ENCODE measurements around the gene SERPINE2.

SERPINE2 gene

DNA sequence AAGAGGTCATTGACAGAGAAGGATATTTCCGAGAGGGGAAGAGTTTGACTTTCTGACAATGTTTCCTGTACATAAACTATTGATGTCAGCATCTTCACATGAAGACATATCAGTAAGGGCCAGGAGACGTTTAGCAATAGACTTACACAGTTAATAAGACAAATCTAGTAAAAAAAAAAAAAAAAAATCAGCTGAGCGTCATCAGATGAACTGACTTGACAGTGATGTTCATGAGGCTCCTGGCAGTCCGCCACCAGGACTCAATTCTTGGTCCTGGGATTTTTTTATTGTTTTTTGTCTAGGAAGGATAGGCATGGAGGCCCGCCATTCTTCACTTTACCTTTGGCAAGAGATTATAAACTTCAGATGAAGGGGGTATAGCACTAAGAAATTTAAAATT, 67.4 kb downstream of the SERPINE2 start:
- DNase-seq = no peak

DNA sequence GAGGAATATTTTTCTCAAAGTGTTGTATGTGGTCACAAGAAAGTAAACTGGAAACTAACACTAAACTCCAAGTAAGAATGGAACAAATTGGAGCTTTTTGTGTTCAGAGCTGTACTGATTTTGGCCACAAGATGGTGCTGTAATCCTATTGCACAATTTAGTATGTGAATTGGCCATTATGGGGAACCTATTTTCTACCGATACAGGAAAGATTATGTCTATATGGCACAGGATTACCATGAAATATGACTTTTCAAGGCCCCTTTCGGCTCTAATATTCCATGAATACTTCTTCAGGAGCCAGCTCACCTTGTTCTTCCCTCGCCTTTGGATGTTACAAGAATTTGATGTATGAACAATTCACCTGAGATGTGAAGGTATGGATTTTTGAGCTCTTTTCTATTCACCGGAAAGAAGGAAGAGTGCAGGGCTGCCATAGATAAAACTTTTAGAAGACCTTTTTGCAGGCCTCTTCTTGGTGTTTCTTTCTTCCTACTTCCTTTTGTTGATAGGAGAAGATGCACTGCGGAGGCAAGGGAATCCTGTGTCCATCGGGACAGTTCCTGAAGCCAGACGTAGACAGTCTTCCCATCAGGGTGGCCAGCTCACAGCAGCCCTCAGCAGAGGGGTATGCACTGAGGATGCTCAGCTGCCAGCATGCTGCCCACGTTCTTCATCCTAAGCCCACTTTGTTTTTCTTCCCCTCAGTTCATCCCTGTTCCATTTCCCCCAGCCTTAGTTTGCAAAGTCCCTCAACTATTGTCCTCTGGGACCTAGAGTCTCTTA, 68.5 kb downstream of the SERPINE2 start:
- DNase-seq = peak; percentile 69

DNA sequence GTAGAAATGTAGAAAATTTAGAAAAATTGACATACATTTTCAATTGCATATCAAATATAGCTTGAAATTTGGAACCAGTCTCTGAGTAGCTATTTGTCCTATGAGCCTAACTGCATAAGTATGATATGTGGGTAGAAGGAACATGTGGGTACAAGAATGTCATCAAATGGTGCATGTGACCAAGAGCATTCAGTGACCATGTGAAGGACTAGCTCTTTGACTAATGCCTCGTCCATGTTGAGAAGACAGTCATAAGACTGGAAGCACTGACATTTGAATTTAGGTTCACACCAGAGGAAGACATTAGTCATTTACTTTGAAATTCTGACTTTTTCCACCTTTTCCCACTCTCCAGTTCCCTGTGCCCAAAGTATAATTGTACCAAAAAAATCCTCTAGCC, 69.2 kb downstream of the SERPINE2 start:
- no peak for DNase-seq

DNA sequence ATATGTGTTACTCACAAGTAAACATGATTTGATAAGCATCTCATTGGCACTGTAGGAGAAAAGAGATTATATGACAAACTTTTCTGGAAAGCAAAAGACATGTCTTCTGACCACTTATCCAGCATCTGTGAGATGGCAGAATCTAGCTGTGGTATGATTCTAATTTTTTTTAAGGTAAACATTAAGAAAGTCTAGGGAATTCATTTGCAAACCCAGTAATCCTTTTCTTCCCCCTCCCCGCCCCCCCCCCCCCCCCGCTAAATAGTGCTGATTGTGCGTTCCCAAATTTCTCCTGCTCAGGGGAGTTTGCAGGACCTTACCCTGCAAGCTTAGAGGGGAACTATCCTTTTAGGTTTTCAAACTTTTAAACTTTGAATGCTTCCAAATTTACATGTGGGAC, 69.8 kb downstream of the SERPINE2 start:
- no peak for DNase-seq

DNA sequence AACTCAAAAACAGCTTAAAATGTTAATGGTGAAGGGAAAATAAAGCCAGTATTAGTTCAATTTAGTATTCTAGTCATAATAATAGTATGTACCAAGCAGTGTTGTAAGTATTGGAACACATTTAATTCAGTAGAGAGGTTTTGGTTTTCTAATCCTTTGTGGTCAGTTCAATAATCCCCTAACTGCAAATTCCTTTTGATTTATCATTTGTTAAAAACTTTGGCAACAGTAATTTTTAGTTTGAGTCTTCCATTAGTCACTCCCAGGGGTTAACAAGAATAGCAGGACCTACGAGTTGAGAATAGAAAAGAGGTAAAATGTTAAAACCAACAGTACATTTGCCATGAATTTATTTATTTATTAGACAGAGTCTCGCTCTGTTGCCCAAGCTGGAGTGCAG, 71.1 kb downstream of the SERPINE2 start:
- DNase-seq = no peak

DNA sequence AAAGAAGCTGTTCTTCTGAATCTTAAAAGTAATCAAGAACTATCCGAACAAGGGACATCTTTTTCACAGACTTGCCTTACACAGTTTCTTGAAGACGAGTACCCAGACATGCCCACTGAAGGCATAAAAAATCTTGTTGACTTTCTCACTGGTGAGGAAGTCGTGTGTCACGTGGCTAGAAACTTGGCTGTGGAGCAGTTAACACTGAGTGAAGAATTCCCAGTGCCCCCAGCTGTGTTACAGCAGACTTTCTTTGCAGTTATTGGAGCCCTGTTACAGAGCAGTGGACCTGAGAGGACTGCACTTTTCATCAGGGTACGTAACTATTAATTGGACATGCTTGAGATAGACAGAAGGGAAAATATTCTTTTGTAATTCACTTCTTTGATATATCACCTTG, 79.4 kb downstream of the SERPINE2 start:
- DNase-seq = no peak

DNA sequence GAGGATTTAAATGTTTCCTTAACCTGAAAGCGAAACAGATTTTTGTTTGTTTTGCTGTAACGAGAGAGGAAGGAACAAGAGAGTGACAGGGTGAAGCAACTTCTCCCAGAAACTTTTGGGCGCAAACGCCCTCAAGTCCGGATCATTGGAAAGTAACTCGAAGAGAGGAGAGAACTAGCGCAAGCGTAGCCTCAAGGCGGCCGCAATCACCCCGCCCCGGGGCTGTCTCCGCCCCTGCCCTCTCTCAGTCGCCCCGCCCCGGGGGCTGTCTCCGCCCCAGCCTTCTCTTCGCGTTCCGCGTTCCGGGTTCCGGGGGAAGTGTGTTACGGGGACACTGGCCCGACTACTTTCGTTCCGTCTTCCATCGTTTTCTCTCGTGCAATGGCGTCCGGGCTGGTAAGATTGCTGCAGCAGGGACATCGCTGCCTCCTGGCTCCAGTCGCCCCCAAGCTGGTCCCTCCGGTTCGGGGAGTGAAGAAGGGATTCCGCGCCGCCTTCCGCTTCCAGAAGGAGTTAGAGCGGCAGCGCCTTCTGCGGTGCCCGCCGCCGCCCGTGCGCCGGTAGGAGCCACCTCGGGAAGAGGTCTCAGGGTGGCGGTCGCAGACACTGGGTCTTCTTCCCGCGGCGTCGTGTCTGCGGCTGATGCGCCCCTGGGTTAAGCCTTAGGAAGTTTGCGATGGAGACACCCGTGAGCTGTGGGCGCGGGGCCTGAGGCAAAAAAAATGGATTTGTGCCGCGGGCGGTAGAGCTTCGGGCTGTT, 81.8 kb downstream of the SERPINE2 start, which contains the start of gene MRPL44:
Gene MRPL44 (plus strand): TSS at position 372 of the 760 bp plus-strand sequence. CDS start 10 bp downstream, at position 382.
- DNase-seq = peak; percentile 97

DNA sequence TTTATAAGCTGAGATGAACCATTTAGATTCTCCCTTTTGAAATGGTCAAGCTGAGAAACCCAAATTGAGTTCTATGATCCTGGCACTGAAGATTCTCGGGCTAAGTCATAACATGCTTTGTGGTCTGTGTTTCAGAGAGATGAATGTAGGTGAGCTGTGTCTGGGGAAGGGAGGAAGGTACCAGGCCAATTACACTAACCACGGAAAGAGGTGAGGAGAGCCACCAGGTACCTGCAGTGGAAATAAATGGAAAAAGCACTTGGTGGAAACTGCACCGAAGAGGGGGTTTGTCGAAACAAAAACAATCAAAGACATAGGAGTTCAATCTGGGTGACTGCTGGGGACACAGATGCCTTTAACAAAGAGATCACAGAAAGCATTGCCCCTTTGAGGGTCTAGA, 82.8 kb downstream of the SERPINE2 start:
- peak; percentile 59 for DNase-seq

DNA sequence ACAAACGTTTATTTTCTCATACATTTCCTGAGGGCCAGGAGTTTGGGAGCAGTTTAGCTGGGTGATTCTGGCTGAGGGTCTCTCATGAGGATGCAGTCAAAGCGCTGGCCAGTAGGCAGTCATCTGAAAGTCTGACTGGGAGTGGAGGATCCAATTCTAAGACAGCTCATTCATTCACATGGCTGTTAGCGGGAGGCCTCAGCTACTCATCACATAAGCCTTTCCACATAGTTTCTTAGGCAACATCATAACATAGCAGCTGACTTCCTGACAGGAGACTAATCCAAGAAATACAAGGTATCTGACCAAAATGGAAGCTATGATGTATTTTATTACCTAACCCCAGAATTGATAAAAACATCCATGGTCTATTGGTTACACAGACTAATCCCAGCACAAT, 84.7 kb downstream of the SERPINE2 start:
- no peak for DNase-seq

DNA sequence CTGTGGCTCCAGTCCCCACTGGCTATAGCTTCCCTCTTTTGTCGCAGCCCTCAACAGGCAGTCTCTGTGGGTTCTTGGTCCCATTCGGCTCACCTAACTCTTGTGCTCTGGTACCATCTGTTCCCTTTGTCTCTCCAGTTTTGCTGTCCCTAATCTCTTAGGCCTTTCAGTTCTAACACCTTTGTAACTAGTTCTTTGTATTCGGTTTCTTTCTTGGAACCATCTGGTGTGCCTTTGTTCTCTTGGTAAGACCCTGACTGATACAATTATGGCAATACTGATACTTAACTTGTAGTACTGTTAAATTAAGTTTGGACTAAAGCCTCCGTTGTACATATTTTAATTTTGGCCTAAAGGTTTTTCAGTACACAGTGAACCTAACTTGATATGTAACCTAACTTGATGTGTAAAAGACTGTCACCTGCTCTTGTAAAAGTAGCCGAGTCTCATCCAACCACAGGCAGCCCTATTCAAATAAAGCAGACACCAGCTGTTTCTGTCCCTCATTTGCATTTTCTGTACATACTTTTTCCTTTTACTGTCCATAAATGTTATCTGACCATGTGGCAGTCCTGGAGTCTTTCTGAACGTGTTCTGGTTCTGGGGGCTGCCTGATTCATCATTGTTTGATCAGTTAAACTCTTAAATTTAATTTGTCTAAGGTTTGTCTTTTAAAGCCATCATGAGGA, 86.7 kb downstream of the SERPINE2 start:
- DNase-seq = no peak

DNA sequence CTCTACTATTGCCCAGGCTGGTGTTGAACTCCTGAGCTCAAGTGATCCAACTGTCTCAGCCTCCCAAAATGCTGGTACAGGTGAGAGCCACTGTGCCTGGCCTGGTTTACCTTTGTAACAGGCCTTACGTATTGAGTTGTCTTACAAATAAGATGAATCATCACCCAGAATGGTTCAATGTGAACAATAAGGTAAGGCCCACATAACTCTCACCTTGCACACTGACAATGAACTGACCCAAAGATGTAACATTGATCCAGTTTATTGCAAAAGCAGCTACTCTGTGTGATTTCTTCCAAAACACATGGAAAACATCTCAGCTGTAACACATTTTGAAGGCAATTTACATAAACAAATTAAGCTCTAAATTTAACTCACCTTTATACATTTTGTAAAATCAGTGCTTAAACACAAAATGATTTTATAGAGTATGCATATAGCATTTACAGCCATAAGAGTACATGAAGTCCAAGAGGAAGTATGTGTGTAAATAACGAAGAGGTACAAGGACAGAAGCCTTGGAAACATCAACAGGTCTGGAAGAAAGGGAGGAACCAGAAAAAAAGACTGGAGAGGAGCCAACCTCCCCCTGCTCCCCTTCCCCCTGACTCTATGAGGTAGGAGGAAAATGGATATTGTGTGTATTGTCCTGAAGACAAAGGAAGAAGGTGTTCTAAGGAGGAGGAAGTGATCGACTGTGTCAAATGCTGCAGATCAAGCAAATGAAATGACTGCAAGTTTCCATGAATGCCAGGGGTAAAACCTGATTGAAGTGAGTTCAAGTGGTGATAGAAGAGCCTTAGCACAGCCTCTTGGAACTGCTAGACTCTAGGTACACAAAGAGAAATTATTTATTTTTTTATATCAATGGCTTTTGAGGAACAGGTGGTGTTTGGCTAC, 88.4 kb downstream of the SERPINE2 start:
- no peak for DNase-seq

DNA sequence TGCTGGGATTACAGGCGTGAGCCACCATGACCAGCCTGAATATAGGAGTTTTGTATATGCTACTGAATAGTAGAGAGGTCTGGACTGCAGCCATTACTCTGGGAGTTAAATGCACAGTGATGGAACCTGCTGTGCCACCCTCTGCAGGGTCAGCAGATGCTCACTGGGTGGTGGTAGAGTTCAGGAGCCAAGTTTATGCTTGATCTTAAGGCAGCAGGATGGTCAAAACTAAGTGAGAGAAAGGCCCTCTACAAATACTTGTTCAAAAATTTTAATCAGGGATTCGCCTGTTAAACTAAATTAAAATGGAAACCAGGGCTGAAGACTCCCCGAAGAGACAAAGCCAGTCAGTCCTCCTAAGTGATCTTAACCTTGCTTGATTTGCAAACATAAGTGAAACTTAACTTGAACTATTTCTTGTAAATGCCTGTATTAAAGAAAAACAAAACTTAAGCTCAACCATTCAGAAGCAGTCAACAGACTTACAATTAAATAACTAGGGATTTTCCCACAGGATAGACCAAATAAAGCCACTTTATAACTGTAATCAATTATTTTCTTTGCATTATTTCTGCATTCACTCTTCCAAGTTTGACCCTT, 89.7 kb downstream of the SERPINE2 start:
- DNase-seq = no peak

DNA sequence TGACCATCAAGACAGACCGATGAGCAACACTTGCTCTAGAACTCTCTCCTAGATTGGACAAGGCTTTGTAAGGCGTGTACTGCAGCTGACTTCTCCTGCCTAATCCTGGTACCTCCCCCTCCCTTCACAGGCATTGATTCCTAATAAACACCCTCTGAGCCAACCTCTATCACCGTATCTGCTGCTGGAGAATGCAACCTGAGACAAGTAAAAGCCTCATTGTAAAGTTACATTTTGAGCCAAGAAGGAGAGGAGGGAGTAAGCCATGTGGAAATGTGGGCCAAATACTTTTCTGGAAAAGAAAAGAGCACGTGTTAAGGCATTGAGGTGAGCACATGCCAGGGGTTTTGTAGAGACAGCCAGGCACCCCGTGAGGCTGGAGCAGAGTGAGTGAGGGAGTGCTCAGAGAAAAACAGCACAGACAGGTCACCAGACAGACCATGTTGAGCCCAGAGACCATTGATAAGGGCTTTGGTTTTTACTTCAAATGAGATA, 91.3 kb downstream of the SERPINE2 start:
- DNase-seq = no peak

DNA sequence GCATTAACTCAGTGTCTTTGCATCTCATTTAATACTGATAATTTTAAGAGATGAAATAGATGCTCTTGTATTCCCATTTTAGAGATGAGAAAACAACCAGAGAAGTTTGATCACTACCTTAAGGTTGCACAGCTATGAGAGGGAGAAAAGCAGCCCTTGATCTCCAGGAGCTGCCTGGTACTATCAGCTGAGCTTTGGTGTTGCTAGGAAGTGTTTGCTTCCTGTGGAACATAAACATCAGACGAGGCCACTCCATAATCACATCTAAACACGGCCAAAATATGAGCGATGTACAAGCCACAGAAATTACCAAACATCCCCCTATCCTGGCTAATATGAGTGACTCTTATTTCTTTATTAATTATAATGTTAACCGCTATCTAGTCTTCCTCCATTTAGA, 93.3 kb downstream of the SERPINE2 start:
- no peak for DNase-seq

DNA sequence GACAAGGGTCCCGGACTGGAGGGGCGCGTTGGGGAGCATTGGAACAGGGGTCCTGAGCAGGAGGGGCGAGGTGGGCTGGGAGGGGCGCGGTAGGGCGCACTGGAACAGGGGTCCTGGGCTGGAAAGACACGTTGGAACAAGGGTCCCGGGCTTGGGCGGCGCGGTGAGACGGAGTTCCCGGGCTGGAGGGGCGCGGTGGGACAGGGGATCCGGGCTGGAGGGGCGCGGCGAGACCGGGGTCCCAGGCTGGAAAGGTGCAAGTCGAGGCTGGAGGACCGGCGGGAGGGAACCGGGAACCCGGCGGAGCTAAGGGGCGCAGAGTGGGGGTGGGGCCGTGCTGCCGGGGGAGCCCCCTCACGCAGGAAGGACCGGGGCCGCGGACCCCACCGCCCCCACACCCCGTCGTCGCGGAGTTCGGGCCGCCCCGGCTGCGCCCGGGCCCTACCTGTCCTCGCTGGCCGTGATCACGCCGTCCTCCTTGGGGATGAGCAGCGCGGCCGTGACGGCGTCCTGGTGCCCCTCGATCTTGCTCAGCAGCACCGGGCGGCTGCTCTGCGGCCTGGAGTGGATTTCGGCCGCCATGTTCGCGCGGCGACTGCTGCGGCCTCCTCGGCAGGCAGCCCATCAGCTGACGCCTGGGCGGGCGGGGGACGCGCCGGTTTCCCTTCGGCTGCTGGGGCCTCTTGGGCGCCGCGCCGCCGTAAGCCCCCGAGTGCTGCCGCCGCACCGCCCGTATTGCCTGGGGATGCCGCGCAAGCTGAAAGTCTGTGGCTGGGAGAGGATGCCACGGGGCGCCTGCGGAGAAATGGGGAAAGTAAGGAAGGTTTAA, 94.2 kb downstream of the SERPINE2 start, which contains the start of gene WDFY1:
Gene WDFY1 (minus strand): TSS at position 633 of the 829 bp plus-strand sequence. CDS start 51 bp downstream, at position 582.
- DNase-seq = peak; percentile 92

DNA sequence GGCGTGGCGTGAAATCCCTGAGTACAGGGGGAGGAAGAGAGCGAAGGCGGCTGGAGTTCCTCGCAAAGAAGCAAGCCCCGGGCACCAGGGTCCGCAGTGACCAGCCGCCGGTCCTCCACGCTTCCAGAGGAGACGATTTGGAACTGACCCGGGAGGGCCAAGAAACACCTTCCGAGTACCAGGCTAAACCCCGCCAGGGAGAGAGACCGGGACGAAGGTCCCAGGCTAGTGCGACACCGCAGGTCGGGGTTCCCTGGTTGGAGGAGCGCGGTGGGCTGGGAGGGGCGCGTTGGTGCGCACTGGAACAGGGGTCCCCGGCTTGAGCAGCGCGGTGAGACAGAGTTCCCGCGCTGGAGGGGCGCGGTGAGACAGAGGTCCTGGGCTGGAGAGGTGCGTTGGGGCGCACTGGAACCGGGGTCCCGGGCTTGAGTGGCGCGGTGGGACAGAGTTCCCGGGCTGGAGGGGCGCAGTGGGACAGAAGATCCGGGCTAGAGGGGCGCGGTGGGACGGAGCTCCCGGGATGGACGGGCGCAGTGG, 94.9 kb downstream of the SERPINE2 start:
- DNase-seq = peak; percentile 48

DNA sequence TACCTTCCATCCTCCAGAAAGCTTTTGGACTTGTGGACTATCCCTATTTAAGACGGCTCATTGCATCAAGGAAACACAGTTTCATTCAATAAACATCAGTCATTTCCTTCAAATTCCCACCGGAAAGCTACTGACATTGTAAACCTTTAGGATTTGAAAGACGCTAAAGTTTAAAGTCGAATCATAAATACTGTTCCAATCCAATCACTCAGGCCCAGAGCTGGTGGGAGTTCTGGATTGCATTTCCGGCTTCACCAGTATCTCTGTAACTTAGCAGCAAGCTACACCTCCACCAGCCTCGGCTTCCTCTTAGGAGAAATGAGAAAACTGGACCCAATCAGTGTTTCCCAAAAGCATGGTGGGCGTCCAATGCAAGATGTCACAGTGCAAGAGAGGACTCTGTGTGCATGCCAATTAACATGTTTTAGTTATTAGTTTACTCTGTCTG, 95.5 kb downstream of the SERPINE2 start:
- DNase-seq = no peak

DNA sequence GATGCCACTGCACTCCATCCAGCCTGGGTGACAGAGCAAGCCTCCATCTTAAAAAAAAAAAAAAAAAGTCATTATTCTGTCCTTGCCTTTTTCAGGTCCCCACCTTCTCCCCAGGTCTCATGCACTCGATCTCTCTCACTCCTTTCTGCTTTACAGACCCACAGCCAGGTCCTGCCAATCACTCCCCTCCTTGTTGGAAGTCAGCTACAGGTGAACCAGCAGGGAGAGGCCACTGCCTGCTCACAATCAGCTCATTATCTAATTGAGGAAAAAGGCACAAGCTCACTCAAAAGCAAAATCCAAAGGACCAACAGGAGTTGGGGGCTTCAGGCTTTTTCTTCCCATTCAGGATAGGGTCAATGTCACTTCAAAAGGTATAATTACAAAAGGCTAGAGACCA, 96.0 kb downstream of the SERPINE2 start:
- no peak for DNase-seq

DNA sequence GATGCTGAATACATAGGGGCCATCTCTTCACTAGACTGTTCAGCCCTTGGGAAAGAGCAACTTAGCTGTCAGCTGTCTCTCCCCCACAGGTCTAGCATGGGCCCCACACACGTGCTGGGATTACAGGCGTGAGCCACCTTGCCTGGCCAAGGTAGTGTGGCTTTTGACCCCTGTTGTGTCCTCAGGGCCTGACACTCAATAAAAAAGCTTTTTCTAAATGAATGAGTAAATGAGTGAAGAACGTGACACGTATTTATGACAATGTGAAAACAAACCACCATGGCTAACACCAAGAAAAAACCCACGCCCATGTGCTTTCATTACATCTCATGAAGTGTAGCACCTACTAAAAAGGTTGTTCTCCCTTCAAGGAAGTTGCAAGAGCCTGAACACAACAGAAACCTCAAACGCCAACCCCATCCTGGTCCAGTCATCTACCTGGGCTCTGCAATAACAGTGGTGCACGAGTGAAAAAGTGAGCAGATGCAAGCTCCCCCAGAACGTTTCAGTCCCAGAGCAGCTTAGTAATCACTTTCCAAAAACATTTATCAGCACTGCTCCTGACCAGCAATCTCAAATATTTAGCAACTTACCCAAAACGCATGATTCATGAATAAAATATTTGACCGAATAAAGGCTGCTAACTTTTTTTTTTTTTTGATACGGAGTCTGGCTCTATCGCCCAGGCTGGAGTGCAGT, 97.4 kb downstream of the SERPINE2 start:
- DNase-seq = peak; percentile 96

DNA sequence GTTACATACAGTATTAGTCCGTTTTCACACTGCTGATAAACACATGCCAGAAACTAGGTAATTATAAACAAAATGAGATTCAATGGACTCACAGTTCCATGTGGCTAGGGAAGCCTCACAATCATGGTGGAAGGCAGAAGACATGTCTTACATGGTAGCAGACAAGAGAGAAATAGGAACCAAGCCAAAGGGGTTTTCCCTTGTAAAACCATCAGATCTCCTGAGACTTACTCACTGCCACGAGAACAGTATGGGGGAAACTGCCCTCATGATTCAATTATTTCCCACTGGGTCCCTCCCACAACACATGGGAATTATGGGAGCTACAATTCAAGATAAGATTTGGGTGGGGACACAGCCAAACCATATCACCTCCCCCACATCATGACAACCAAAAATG, 99.6 kb downstream of the SERPINE2 start:
- peak; percentile 53 for DNase-seq
